Left ventricle myocardium inferior (tissue), 1 donor: ENCODE measurements around the gene PTP4A2. TPM values are rescaled to one million over a fixed set of nuclear protein-coding genes. Genes with fewer than 3 reads are reported as not detected.

Experiments
- DNase-seq: peaks from one replicate; pipeline ENCODE4 v3.0.0-alpha.2; 2020
- H3K27ac ChIP-seq: fragments of 200-600 bp; replicated peaks from 2 replicates; pipeline ENCODE4 v1.8.0; 2021
- H3K27me3 ChIP-seq: fragments of 200-600 bp; 2 replicates; pipeline ENCODE4 v1.8.0; 2021; ENCODE audit warnings: low read depth
- H3K36me3 ChIP-seq: fragments of 200-600 bp; 2 replicates; pipeline ENCODE4 v1.8.0; 2021
- H3K4me1 ChIP-seq: fragments of 200-600 bp; 2 replicates; pipeline ENCODE4 v1.8.0; 2021
- H3K4me3 ChIP-seq: fragments of 200-600 bp; 2 replicates; pipeline ENCODE4 v1.8.0; 2021; ENCODE audit warnings: mild to moderate bottlenecking, moderate library complexity
- H3K9me3 ChIP-seq: fragments of 200-600 bp; replicated peaks from 2 replicates; pipeline ENCODE4 v1.8.0; 2021
- CTCF ChIP-seq: fragments of 200-600 bp; IDR thresholded peaks from 2 replicates; pipeline ENCODE4 v1.8.0; 2021; ENCODE audit warnings: antibody characterized with exemption, mild to moderate bottlenecking, borderline replicate concordance
- intact Hi-C: fragments of 100-400 bp; cut with micrococcal nuclease; formaldehyde crosslinking; loops from one replicate; pipeline ENCODE4 v1.11.0; 2022
- total RNA-seq: library from RNA; stranded (reverse); fragmentation: NEBNext Ultra II Directional; extraction: Animal tissue kit (Norgen Biotek cat#: 25700); gene quantifications from one replicate; pipeline ENCODE4 v1.2.1, GENCODE V29; 2021
- donor health status: DM: no; HTN: yes; CAD: no; lungs with severe emphysema.

Gene PTP4A2
- total RNA-seq, 1 donor from 2014 or later = 203 TPM

GRCh38 chr1:31859044-31859443 is 79.1 kb downstream of the PTP4A2 start:
- TF ChIP-seq CTCF = no peak
- H3K9me3 ChIP-seq = no peaks in the 10 kb centered on the region

GRCh38 chr1:31857863-31858262 is 80.3 kb downstream of the PTP4A2 start:
- Histone ChIP-seq H3K27me3 (no peaks in the 10 kb centered on the region), H3K36me3 (no peaks in the 10 kb centered on the region), H3K4me1 (no peaks in the 10 kb centered on the region), H3K4me3 (no peak overlapping the region), H3K27ac (no peak overlapping the region), H3K9me3 (no peaks in the 10 kb centered on the region)
- intact Hi-C loops = no loop called here
- no peak for TF ChIP-seq CTCF
- no peak for DNase-seq

More at GRCh38 chr1:31859044-31859443, 79.1 kb downstream of the PTP4A2 start:
- no peaks in the 10 kb centered on the region for H3K4me1 ChIP-seq
- H3K27ac ChIP-seq = no peak overlapping the region
- H3K4me3 ChIP-seq = no peak overlapping the region
- H3K36me3 ChIP-seq = no peaks in the 10 kb centered on the region
- no peaks in the 10 kb centered on the region for H3K27me3 ChIP-seq
- no peak for DNase-seq
- intact Hi-C loops = no loop called here

Other genes starting within 250 kb of the PTP4A2 start
- gene COL16A1, start 234.4 kb downstream of the PTP4A2 start, total RNA-seq = 18.3 TPM
- gene ADGRB2, start 174.0 kb downstream of the PTP4A2 start, total RNA-seq = 12.1 TPM
- gene SPOCD1, start 122.3 kb downstream of the PTP4A2 start, total RNA-seq = not detected
- 58.2 TPM for gene KHDRBS1, start 75.5 kb upstream of the PTP4A2 start, total RNA-seq
- 5.8 TPM for gene TMEM39B, start 134.6 kb upstream of the PTP4A2 start, total RNA-seq
- gene KPNA6, start 169.7 kb upstream of the PTP4A2 start, total RNA-seq = 75.9 TPM
- 17.2 TPM for gene TXLNA, start 241.3 kb upstream of the PTP4A2 start, total RNA-seq